HG02798 (cell line): ENCODE data around the gene DNM3.
A peak's percentile ranks its signal among the peaks of the same experiment; 100 is the strongest.

Source experiments
- ATAC-seq: cut with Tn5 transposase; IDR thresholded peaks from one replicate; pipeline ENCODE4 v1.9.1; 2021; ENCODE audit warnings: mild to moderate bottlenecking; ENCODE audit not compliant: unreplicated experiment, poor library complexity

DNM3 gene

GRCh38 chr1:172148707-172149106 is 307.4 kb downstream of the DNM3 start:
- no peak for ATAC-seq

DNA sequence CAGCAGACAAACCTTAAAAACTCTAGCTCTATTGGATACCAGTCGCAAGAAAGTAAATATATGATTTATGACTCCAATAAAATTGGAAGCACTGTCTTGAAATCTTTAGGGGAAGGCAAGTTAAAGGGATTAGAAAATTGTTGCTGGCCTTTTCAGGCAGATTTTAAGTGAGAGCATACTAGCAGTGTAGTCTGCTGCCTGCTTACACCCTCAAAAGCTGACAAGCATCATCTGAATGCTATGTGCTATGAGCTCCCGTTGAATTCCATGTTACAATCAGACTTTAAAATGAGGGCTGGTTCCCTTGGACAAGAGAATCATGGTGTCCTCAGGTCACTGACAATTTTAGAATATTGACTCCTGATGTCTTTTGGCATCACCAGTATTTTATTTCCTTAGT is 308.0 kb downstream of the DNM3 start:
- no peak for ATAC-seq

DNA sequence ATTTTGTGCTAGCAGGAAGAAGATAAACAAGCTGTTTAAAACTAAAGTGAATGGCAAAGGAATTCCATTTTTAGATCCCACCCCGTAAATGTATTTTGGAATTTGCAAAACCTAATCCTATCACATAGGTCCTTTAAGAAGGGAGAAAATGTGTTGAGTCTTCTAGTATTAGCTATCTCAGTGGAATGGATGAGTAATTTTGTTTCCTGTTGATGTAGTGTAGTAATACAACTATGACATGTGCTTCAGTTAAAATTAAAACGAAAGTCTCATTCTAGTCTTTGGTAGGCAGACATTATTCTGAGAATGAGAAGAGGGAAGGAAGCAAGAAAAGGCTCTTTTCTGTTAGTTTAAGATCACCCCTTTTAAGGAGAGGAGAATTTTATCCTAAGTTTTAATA is 313.3 kb downstream of the DNM3 start:
- ATAC-seq: peak; percentile 55

- ATAC-seq: no peak
These were observed 314.5 kb downstream of the DNM3 start for GRCh38 chr1:172155766-172156165.

GRCh38 chr1:172162236-172162635 is 320.9 kb downstream of the DNM3 start:
- no peak for ATAC-seq

DNA sequence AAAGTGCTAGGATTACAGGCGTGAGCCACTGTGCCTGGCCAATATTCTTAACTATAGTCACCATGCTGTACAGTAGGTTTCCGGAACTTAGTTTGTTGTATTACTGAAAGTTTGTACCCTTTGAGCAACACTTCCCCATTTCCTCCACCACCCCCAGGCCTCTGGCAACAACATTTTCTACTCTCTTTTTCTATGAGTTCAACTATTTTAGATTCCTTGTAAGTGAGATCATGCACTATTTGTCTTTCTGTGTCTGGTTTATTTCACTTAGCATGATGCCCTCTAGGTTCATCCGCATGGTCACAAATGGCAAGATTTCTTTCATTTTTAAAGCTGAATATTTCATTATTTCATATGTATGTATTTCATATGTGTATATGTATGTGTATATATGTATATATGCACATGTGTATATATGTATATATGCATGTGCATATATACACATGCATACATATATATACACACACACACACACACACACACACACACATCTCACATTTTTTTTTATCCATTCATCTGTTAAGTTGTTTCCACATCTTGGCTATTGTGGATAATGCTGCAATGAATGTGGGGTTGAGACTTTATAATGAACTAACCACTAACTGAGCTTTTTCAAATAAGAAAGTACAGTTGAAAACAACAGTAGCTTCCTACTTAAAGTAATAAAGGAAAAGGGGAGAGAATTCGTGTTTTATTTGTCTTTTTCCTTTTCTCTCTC is 322.4 kb downstream of the DNM3 start:
- no peak for ATAC-seq

GRCh38 chr1:172165403-172165802 is 324.1 kb downstream of the DNM3 start:
- ATAC-seq: no peak

- no peak for ATAC-seq
These were observed 326.7 kb downstream of the DNM3 start for GRCh38 chr1:172167796-172168596.

DNA sequence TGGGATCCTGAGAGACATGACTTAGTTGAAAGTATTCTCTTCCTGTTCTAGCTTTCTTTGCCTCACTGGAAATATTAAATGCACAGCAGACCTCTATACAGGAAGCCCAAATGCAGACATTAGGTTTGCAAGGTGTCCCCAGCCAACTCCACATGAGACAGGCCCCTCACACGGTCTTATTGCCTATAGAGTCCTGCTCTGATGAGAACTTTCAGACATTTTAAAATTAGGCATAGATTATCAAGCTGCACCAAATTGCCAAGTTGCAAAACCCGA is 327.2 kb downstream of the DNM3 start:
- no peak for ATAC-seq

DNA sequence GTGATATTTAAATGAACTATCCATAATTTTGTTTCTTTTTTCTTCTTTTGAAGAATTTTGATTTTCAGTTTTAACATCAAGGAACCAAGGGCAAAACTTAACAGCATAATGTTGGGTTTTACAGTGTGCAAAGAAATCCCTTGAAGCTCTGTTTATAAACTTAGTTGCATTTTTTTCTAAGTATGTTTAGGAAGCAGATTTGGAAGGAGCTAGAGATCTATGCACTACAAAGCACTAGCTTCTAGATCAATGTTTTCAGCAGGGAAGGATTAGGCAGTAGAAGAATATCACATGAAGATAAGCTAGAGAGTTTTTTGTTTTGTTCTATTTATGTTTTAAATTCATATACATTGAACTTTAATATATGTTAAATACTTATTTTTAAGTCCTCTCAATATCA is 328.5 kb downstream of the DNM3 start:
- no peak for ATAC-seq

DNA sequence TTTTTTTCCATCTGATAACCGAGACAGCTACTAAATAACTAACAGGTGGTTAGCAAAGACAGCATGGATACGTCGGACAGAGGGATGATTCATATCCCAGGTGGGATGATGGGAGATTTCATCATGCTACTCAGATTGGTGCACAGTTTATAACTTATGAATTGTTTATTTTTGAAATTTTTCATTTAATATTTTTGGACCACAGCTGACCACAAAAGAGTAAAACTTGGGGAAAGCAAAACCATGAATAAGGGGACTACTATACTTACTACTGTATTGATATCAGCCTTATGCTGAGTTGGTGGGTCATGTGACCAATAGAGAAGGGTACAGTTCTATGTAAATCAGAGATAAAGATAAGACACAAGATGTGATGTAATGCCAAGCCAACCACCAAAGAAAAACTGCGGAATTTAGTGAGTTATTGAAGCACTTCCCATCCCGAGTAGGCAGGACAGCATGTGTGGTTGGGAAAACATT is 331.1 kb downstream of the DNM3 start:
- no peak for ATAC-seq

DNA sequence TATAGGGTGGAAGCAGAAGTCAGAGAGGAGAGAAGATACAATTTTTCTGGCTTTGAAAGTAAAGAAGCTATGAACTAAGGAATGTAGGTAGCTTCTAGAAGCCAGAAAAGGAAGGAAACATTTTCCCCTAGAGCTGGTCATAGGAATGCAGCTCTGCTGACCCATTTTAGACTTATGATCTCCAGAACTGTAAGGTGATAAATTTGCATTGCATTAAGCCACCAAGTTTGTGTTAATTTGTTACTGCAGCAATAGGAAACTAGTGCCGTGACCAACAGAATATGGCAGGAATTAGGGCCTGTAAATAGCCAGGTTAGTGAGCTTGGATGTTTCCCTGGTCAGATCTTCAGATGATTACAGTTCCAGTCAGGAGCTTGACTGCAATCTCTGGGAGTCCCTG is 334.9 kb downstream of the DNM3 start:
- no peak for ATAC-seq

- no peak for ATAC-seq
These were observed 336.6 kb downstream of the DNM3 start for GRCh38 chr1:172177849-172178248.

GRCh38 chr1:172178886-172179285 is 337.6 kb downstream of the DNM3 start:
- no peak for ATAC-seq

- no peak for ATAC-seq
These were observed 338.6 kb downstream of the DNM3 start for GRCh38 chr1:172179918-172180317.

DNA sequence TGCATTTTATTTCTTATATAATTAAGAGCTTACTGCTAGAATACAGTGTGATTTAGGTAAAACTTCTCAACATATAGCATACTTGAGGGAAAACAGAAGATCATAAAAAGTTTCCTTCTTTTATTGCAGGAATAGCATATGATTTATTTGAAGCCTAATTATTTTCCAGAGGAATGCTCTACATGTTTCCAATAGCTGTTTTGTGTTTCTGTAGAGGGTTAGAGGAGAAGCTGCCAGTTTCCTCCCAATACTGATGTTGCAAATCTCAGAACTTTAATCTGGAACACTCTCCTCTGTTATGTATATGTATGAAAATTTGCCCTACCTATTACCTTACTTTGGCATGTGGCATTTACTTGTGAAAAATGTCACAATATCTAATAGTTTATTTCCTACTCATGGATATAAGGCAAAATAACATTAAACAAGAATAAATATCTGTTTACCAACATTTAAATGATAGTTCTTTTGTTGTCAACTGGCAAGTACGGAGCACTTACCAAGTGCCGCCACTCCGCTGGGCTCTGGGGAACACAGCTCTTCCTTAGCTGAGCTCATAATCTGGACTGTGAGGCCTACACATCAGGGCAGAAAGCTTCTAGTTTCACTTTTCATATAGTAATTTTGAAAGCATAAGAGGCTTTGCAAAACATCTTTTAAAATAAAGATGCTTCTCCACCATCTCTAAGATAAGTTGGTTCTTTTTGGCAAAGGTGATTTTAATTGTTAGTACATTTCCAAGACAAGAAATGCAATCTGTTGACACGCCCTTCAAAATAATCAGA is 339.4 kb downstream of the DNM3 start:
- ATAC-seq: peak; percentile 62

DNA sequence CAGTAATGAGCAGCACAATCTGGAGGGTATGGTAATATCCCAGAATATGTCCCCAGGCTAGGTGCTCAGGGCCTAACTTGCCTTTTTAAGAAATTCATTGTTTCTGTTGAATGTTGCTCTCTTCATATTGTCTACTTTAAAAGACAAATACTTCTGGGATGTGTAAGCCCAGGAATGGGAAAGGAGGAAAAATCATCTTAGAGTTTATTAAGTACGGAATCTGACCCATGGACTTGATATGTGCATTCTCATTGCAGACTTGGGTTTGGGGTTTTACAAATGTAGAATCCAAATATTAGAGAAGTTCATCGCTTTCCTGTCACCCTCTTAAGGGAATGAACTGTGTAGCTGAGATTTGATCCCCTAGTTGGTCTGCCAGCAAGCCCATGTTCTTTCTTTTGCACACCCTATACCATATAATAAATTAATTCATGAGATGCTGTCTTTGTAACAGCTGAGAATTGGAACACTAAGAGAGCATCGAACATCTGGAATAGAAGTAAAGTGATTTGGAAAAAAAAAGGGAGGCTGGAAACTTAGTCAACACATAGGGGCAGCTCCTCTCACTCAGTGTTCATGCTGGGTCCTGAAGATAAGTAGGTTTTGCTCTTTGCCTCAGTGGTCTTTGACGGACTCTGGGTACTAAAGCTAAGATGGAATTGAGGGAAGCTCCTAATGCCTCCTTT is 343.4 kb downstream of the DNM3 start:
- no peak for ATAC-seq

- ATAC-seq: peak; percentile 67
These were observed 343.9 kb downstream of the DNM3 start for GRCh38 chr1:172185211-172185610.

- no peak for ATAC-seq
These were observed 344.7 kb downstream of the DNM3 start for GRCh38 chr1:172185996-172186395.

GRCh38 chr1:172201572-172201971 is 360.3 kb downstream of the DNM3 start:
- ATAC-seq: no peak
